Measurements from ENCODE around the gene ICE2.

- TF ChIP-seq CTCF (IDR thresholded peaks at IDR 0.05 in 4 of 5, conservative IDR thresholded peaks at IDR 0.05 in 1 of 5) (no peak), POLR2A (IDR thresholded peaks at IDR 0.05) (peak in 1 of 2 donors; percentile 22)
Observed at GRCh38 chr15:60477164-60477563, 1.8 kb downstream of the ICE2 start.
